ENCODE measurements around the gene LINGO3.
"Not testable (repeated sequence)": the region's sequence is repeated elsewhere in the genome, so short reads cannot be mapped to it uniquely, and the experiment has no call there.

LINGO3 gene

GRCh38 chr19:2308114-2308556 lies at the start of gene LINGO3:
TSS of gene LINGO3 (minus strand) at chr19:2308154. CDS start at chr19:2291776, 16,378 bp downstream.
- DNase-seq, result no peak

- DNase-seq, result no peak
Measured at GRCh38 chr19:2356036-2356646, 48.2 kb upstream of the LINGO3 start.

- DNase-seq, result no peak
Measured at GRCh38 chr19:2355168-2356035, 47.4 kb upstream of the LINGO3 start.

- DNase-seq, result no peak
Measured at GRCh38 chr19:2354670-2355069, 46.7 kb upstream of the LINGO3 start.

- DNase-seq, result no peak
Measured at GRCh38 chr19:2353887-2354592, 46.1 kb upstream of the LINGO3 start.

- no peak for DNase-seq
Measured at GRCh38 chr19:2353159-2353886, 45.4 kb upstream of the LINGO3 start.

- DNase-seq, result no peak
Measured at GRCh38 chr19:2352121-2352520, 44.2 kb upstream of the LINGO3 start.

GRCh38 chr19:2351591-2351990 lies 43.6 kb upstream of the LINGO3 start:
- DNase-seq, result no peak

GRCh38 chr19:2350656-2351055 lies 42.7 kb upstream of the LINGO3 start:
- no peak for DNase-seq

GRCh38 chr19:2349818-2350217 lies 41.9 kb upstream of the LINGO3 start:
- DNase-seq, result not testable (repeated sequence)

GRCh38 chr19:2345794-2346663 lies 38.1 kb upstream of the LINGO3 start:
- DNase-seq, result no peak

- DNase-seq, result no peak
Measured at GRCh38 chr19:2345076-2345475, 37.1 kb upstream of the LINGO3 start.

- no peak for DNase-seq
Measured at GRCh38 chr19:2344381-2344870, 36.5 kb upstream of the LINGO3 start.

- DNase-seq, result no peak
Measured at GRCh38 chr19:2343289-2343982, 35.5 kb upstream of the LINGO3 start.

GRCh38 chr19:2342656-2343288 lies 34.8 kb upstream of the LINGO3 start:
- no peak for DNase-seq

GRCh38 chr19:2341982-2342381 lies 34.0 kb upstream of the LINGO3 start:
- no peak for DNase-seq

GRCh38 chr19:2341244-2341751 lies 33.3 kb upstream of the LINGO3 start:
- no peak for DNase-seq

GRCh38 chr19:2340496-2341243 lies 32.7 kb upstream of the LINGO3 start:
- DNase-seq, result no peak

GRCh38 chr19:2339644-2340310 lies 31.8 kb upstream of the LINGO3 start:
- DNase-seq, result no peak

Data from CD4-positive, alpha-beta T cell treated with Interleukin-6 for 4 hours (primary cell).